ENCODE results near the gene TBC1D1.

Gene TBC1D1

DNA sequence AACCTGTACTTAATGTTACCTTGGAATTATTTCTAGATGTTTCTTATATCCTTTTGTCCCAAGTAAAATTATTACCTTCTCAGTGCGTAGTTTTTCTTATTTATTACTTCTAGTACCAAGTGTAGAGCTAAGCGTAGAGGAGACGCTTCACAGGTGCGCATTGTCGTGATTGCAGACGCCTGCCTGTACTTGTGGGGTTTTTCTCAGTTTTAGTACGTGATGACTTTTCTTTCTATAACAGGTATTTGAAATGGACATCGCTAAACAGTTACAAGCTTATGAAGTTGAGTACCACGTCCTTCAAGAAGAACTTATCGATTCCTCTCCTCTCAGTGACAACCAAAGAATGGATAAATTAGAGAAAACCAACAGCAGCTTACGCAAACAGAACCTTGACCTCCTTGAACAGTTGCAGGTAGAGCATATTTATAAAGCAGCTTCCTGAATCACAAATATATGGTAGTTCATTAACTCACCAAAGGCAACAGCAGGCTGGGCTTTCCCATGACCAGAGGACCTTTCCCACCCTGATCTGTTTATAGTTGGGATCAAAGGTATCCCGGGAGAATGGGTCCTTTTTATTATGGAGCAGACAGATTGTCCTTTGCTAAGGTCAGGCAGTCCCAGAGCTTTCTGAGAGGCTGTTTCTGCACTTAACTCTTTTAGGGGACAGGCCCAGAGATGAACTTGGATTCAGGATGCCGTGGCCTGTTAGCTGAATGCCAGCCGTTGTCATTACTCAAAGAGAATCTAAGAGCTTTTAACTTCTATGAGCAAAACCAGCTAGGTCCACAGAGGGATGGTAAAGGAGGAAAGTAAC is 242.2 kb downstream of the TBC1D1 start:
- no peak overlapping the region; the same call in 1 of the 2 replicates for H3K4me3 ChIP-seq (ENCODE audit: low read depth, low read length)
- TF ChIP-seq, protein P1, sequence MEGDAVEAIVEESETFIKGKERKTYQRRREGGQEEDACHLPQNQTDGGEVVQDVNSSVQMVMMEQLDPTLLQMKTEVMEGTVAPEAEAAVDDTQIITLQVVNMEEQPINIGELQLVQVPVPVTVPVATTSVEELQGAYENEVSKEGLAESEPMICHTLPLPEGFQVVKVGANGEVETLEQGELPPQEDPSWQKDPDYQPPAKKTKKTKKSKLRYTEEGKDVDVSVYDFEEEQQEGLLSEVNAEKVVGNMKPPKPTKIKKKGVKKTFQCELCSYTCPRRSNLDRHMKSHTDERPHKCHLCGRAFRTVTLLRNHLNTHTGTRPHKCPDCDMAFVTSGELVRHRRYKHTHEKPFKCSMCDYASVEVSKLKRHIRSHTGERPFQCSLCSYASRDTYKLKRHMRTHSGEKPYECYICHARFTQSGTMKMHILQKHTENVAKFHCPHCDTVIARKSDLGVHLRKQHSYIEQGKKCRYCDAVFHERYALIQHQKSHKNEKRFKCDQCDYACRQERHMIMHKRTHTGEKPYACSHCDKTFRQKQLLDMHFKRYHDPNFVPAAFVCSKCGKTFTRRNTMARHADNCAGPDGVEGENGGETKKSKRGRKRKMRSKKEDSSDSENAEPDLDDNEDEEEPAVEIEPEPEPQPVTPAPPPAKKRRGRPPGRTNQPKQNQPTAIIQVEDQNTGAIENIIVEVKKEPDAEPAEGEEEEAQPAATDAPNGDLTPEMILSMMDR (IDR thresholded peaks at IDR 0.05; ENCODE audit: insufficient read depth, low read depth, low read length, missing control alignments) = no peak
- DNase-seq (ENCODE audit: low read depth) = peak; percentile 74

DNA sequence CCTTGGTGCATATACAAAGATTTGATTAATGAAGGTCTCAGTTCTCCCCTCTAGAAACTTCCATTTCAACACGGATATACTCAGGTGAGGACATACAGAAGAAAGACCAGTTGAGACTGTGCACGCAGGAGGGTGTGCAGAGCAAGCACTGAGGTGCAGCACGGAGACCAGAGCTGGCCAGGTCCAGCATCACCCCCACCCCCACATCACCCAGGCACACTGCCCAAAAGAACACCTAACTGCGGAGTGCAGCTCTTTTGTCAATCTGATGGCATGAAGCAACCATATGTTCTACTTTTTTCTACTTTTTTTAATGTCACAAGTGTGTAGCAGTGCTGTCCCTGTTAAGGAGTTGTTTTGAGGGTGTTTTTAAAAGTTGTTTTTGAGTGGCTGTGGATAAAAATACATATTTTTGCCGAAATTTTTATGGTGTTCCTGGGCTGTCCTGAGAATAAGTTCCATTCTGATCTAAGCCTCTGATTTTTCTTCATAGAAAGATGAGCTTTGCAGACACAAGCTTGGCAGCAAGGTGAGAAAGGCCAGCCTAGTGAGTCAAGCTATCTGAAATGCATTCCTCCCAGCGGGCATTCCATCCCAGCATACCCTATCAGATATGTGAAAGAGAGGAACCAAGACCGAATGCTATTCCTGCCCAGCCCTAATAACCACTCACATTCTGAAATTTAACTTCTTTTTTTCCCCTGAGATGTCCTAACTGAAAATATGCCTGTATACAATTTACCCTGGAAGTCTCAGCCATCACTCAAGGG is 243.0 kb downstream of the TBC1D1 start:
- TF ChIP-seq, protein P1 (IDR thresholded peaks at IDR 0.05; ENCODE audit: insufficient read depth, low read depth, low read length, missing control alignments) = no peak
- no peak overlapping the region for H3K4me3 ChIP-seq (ENCODE audit: low read depth, low read length)
- no peak for DNase-seq (ENCODE audit: low read depth)

DNA sequence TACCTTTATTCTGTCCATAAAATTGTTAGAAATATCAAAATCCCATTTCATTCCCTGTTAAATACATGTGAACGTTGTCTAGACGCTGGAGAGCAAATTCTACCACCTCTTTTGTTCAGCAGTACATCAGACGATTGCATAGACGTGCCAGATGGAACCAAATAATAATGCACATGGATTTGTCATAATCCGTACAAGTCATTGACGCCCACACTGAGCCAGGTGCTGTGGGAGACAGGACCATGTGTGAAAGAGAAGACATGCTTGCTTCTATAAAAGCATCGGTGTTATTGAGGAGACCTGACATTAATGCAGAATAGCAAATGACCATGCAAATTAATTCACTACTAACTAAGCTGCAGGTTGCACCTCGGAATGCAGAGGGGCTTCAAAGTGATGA is 244.3 kb downstream of the TBC1D1 start:
- no peak overlapping the region for H3K4me3 ChIP-seq (ENCODE audit: low read depth, low read length)
- TF ChIP-seq, protein P1 (IDR thresholded peaks at IDR 0.05; ENCODE audit: insufficient read depth, low read depth, low read length, missing control alignments) = no peak
- DNase-seq (ENCODE audit: low read depth) = no peak

DNA sequence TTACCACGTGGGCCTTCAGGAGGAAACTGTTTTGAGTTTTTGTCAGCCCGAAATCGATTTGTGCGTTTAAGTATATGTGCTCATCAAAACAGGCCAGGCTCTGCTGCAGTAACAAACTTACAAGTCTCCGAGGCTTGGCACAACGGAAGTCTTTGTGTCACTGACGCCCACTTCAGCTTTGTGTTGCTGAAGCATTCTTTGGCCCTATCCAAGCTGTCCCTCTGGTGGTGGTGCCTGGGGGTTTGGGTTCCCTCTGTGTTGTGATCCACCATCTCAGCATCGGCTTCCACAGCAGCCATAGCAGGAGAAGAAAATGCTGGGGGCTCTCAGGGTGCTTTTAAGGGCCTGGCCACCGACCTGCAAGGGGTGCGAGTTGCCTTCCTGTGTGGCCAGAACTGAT is 245.7 kb downstream of the TBC1D1 start:
- no peak for DNase-seq (ENCODE audit: low read depth)
- no peak overlapping the region for H3K4me3 ChIP-seq (ENCODE audit: low read depth, low read length)
- TF ChIP-seq, protein P1 (IDR thresholded peaks at IDR 0.05; ENCODE audit: insufficient read depth, low read depth, low read length, missing control alignments) = no peak

DNA sequence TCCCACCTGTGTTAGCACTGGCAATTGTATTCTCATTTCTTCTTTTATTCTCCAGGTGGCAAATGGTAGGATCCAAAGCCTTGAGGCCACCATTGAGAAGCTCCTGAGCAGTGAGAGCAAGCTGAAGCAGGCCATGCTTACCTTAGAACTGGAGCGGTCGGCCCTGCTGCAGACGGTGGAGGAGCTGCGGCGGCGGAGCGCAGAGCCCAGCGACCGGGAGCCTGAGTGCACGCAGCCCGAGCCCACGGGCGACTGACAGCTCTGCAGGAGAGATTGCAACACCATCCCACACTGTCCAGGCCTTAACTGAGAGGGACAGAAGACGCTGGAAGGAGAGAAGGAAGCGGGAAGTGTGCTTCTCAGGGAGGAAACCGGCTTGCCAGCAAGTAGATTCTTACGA is 246.2 kb downstream of the TBC1D1 start:
- TF ChIP-seq, protein P1 (IDR thresholded peaks at IDR 0.05; ENCODE audit: insufficient read depth, low read depth, low read length, missing control alignments) = no peak
- no peak overlapping the region for H3K4me3 ChIP-seq (ENCODE audit: low read depth, low read length)
- DNase-seq (ENCODE audit: low read depth) = no peak

DNA sequence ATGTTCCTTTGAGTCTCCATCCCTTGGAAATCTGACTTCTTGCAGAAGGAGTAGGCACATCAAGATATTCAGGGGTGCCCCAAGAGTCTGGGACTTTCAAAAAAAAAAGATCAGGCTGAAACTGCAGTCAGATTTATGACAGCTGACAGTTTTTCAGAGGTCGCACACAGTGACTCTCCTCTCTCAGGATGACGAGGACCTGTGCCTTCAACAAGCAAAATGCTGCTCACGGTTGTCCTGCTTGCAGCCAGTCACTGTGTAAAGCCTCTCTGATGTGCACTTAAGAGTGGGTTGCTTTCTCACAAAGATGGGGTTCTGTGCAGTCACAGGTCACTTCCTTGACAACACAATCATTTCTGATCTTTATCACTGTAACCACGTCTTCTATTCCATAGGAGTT is 247.5 kb downstream of the TBC1D1 start:
- peak; percentile 36 for DNase-seq (ENCODE audit: low read depth)
- H3K4me3 ChIP-seq (ENCODE audit: low read depth, low read length) = no peak overlapping the region
- TF ChIP-seq, protein P1 (IDR thresholded peaks at IDR 0.05; ENCODE audit: insufficient read depth, low read depth, low read length, missing control alignments) = no peak

Measured in GM12865 (cell line).